PC-9 (cell line): Measurements from ENCODE around the gene IDH2. TPM values are rescaled to one million over a fixed set of nuclear protein-coding genes. Genes with fewer than 3 reads are reported as not detected.

Experiments used
- BruUV-seq: library from RNA; stranded (reverse); fragments of 400-500 nt; replicated peaks from 2 replicates; lab custom pipeline; 2021; lab: Mats Ljungman, UMichigan
- CTCF ChIA-PET: fragments of 300-600 bp; sonication (Branson Sonifier 250); formaldehyde crosslinking; loops from one replicate; lab custom pipeline; 2022; ENCODE audit warnings: antibody characterized with exemption; lab: Charles Lee
- POLR2A ChIA-PET: fragments of 300-600 bp; sonication (Branson Sonifier 250); formaldehyde crosslinking; loops from one replicate; lab custom pipeline; 2022; ENCODE audit warnings: antibody characterized with exemption; ENCODE audit not compliant: unreplicated experiment; lab: Charles Lee
- DNase-seq, 2 experiments: peaks; one replicate each; pipeline versions ENCODE4 v3.0.0 to v3.0.0-alpha.2; 2015 to 2022; ENCODE audit warnings: mixed read lengths in 1 of 2
- H2AFZ ChIP-seq: fragments of 200-600 bp; sonication (generic); 2 replicates; pipeline ENCODE4 v1.8.1; 2017; ENCODE audit warnings: antibody characterized with exemption
- H3F3A ChIP-seq: fragments of 200-600 bp; sonication (generic); 2 replicates; pipeline ENCODE4 v1.8.1; 2017; ENCODE audit warnings: antibody characterized with exemption, mild to moderate bottlenecking, low read depth; ENCODE audit not compliant: insufficient read depth
- H3K27ac ChIP-seq: fragments of 200-600 bp; sonication (generic); 2 replicates; pipeline ENCODE4 v1.6.1; 2016; ENCODE audit warnings: mixed run types
- H3K27me3 ChIP-seq: fragments of 200-600 bp; sonication (generic); 2 replicates; pipeline ENCODE4 v1.6.1; 2016; ENCODE audit warnings: low read depth, mixed run types; ENCODE audit not compliant: insufficient read depth
- H3K36me3 ChIP-seq: fragments of 200-600 bp; sonication (generic); 2 replicates; pipeline ENCODE4 v1.6.1; 2016; ENCODE audit warnings: low read depth, mixed run types
- H3K4me1 ChIP-seq: fragments of 200-600 bp; sonication (generic); replicated peaks from 2 replicates; pipeline ENCODE4 v1.6.1; 2016; ENCODE audit warnings: mixed run types; ENCODE audit not compliant: insufficient read depth
- H3K4me2 ChIP-seq: fragments of 200-600 bp; sonication (generic); 2 replicates; pipeline ENCODE4 v1.6.1; 2017; ENCODE audit warnings: mixed run types
- H3K4me3 ChIP-seq: fragments of 200-600 bp; sonication (generic); 2 replicates; pipeline ENCODE4 v1.6.1; 2016; ENCODE audit warnings: mixed run types
- H3K79me2 ChIP-seq: fragments of 200-600 bp; sonication (generic); 2 replicates; pipeline ENCODE4 v1.6.1; 2017; ENCODE audit warnings: low read depth, mixed run types
- H3K9me2 ChIP-seq: fragments of 200-600 bp; sonication (generic); 2 replicates; pipeline ENCODE4 v1.8.1; 2017; ENCODE audit warnings: mild to moderate bottlenecking; ENCODE audit not compliant: insufficient read depth
- H3K9me3 ChIP-seq: fragments of 200-600 bp; sonication (generic); 2 replicates; pipeline ENCODE4 v1.8.1; 2016; ENCODE audit warnings: low read depth; ENCODE audit not compliant: insufficient read depth
- H4K20me1 ChIP-seq: fragments of 200-600 bp; sonication (generic); 2 replicates; pipeline ENCODE4 v1.8.1; 2017; ENCODE audit not compliant: insufficient read depth
- CTCF ChIP-seq: fragments of 200-600 bp; sonication (generic); conservative IDR thresholded peaks from 2 replicates; pipeline ENCODE4 v1.6.1; 2017; ENCODE audit warnings: mixed run types, antibody characterized with exemption, mild to moderate bottlenecking, moderate library complexity
- EZH2 ChIP-seq: fragments of 200-600 bp; sonication (generic); IDR thresholded peaks from 2 replicates; pipeline ENCODE4 v1.8.0; 2017; ENCODE audit warnings: antibody characterized with exemption, low read depth
- intact Hi-C: fragments of 100-400 bp; cut with micrococcal nuclease; formaldehyde crosslinking; loops from one replicate; pipeline ENCODE4 v1.10.0; 2022; ENCODE audit not compliant: unreplicated experiment
- total RNA-seq: library from RNA; stranded (reverse); gene quantifications from 2 replicates; pipeline ENCODE4 v1.2.3, GENCODE V29; 2021

The IDH2 gene
- total RNA-seq, 1 experiment from 2014 or later: 96.7 TPM

DNA sequence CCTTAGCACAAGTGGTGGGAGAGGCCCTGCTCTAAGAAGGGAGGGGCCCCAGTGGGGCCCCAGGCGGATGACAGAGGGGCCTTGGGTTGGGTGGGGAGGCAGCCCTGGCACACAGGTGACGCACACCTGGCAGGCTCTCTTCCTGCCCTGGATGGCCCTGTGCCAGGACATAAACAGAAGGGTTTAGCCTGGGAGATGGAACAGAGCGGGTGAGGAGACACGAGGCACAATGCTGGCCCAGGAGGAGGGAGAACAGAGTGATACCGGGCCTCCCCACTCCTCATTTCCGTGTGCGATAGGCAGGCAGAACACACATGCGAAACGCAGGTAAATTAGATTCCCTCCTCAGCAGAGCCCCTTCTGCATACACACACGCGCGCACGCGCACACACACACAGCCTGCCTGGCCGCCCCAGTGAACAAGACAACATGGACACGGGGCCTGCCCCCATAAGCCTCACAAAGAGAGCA, 39.8 kb downstream of the IDH2 start:
- no peak for DNase-seq
- no peaks in the 10 kb centered on the region for H3K79me2 ChIP-seq
- POLR2A ChIA-PET: no interaction called here
- CTCF ChIA-PET: interaction anchor here (0.6 kb wide), 1 partner anchor 152 kb away, joined by 4 read pairs; no protein-coding TSS in a partner anchor
- no peak overlapping the region for H3K4me3 ChIP-seq
- H3K4me1 ChIP-seq: no peaks in the 10 kb centered on the region
- no TSS peak for BruUV-seq
- no peaks in the 10 kb centered on the region for H3K9me3 ChIP-seq
- no peaks in the 10 kb centered on the region for H4K20me1 ChIP-seq
- TF ChIP-seq EZH2: no peak
- no peak for TF ChIP-seq CTCF
- H3F3A ChIP-seq: no peaks in the 10 kb centered on the region
- H3K27ac ChIP-seq: no peak overlapping the region
- intact Hi-C loops: no loop called here
- H3K9me2 ChIP-seq: no peaks in the 10 kb centered on the region
- no peak overlapping the region for H2AFZ ChIP-seq
- no peaks in the 10 kb centered on the region for H3K27me3 ChIP-seq
- no peak overlapping the region for H3K4me2 ChIP-seq
- no peaks in the 10 kb centered on the region for H3K36me3 ChIP-seq

DNA sequence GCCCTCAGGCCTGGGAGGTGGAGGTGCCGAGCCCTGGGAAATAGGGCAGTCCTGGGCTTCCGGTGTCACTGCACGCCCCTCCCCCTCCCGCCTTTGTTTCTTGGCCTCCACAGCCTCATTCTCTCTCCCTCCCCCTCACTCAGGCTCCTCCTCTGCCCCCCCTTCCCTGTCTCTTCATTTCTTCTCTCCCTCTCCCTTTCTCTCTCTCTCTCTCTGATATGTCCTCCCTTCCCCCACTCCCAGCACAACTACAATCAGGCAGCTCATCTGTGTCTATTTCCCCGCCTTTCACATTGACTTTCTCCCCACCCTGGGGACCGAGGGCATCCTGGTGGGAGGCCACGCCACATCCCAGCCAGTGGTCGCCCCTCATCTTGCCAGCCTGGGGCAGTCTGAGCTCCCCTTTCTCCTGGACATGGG, 40.2 kb downstream of the IDH2 start:
- intact Hi-C loops: no loop called here
- Histone ChIP-seq H3K27me3 (no peaks in the 10 kb centered on the region), H3K9me2 (no peaks in the 10 kb centered on the region), H2AFZ (no peak overlapping the region), H4K20me1 (no peaks in the 10 kb centered on the region), H3K79me2 (no peaks in the 10 kb centered on the region), H3F3A (no peaks in the 10 kb centered on the region), H3K36me3 (no peaks in the 10 kb centered on the region), H3K4me1 (no peaks in the 10 kb centered on the region), H3K9me3 (no peaks in the 10 kb centered on the region), H3K4me2 (no peak overlapping the region), H3K4me3 (no peak overlapping the region), H3K27ac (no peak overlapping the region)
- ChIA-PET CTCF (interaction anchor here (0.6 kb wide), 1 partner anchor 153 kb away, joined by 4 read pairs; no protein-coding TSS in a partner anchor), POLR2A (no interaction called here)
- TF ChIP-seq CTCF (no peak), EZH2 (no peak)
- DNase-seq: no peak
- no TSS peak for BruUV-seq

GRCh38 chr15:90060797-90061196, 41.5 kb downstream of the IDH2 start:
- intact Hi-C loops: no loop called here
- TF ChIP-seq CTCF: no peak
- no peak for TF ChIP-seq EZH2
- BruUV-seq: no TSS peak
- no peaks in the 10 kb centered on the region for H4K20me1 ChIP-seq
- H2AFZ ChIP-seq: no peak overlapping the region
- ChIA-PET POLR2A (no interaction called here), CTCF (no interaction called here)
- H3K9me3 ChIP-seq: no peaks in the 10 kb centered on the region
- H3K79me2 ChIP-seq: no peaks in the 10 kb centered on the region
- no peaks in the 10 kb centered on the region for H3K36me3 ChIP-seq
- H3K27ac ChIP-seq: no peak overlapping the region
- H3K4me1 ChIP-seq: no peaks in the 10 kb centered on the region
- H3F3A ChIP-seq: no peaks in the 10 kb centered on the region
- no peaks in the 10 kb centered on the region for H3K9me2 ChIP-seq
- no peak overlapping the region for H3K4me2 ChIP-seq
- no peak overlapping the region for H3K4me3 ChIP-seq
- no peaks in the 10 kb centered on the region for H3K27me3 ChIP-seq
- no peak for DNase-seq
